Progenitor cell of endocrine pancreas (in vitro differentiated cells): ENCODE data around the gene FAM163A. TPM values are rescaled to one million over a fixed set of nuclear protein-coding genes. Genes with fewer than 3 reads are reported as not detected.
"Not testable (repeated sequence)": the region's sequence is repeated elsewhere in the genome, so short reads cannot be mapped to it uniquely, and the experiment has no call there.

ENCODE experiments used
- DNase-seq: peaks from one replicate; pipeline ENCODE4 v3.0.0; 2021; ENCODE audit warnings: low spot score; ENCODE audit not compliant: unreplicated experiment
- H3K27ac Mint-ChIP-seq: 2 replicates; pipeline ENCODE4 v1.8.0; 2021; ENCODE audit warnings: mild to moderate bottlenecking, moderate library complexity, mixed read lengths
- H3K27me3 Mint-ChIP-seq: 2 replicates; pipeline ENCODE4 v1.8.0; 2021; ENCODE audit warnings: mixed read lengths
- H3K36me3 Mint-ChIP-seq: 2 replicates; pipeline ENCODE4 v1.8.0; 2022; ENCODE audit warnings: mixed read lengths; ENCODE audit not compliant: insufficient read depth
- H3K4me1 Mint-ChIP-seq: 2 replicates; pipeline ENCODE4 v1.8.0; 2021; ENCODE audit warnings: low read depth, mixed read lengths
- H3K4me3 Mint-ChIP-seq: 2 replicates; pipeline ENCODE4 v1.8.0; 2021; ENCODE audit warnings: low read depth, mild to moderate bottlenecking, moderate library complexity, mixed read lengths
- H3K9me3 Mint-ChIP-seq: 2 replicates; pipeline ENCODE4 v1.8.0; 2021; ENCODE audit warnings: low read depth, mixed read lengths
- CTCF ChIP-seq: fragments of 200-600 bp; sonication (generic); IDR thresholded peaks from one replicate; pipeline ENCODE4 v1.5.0; 2021; ENCODE audit warnings: antibody characterized with exemption, mild to moderate bottlenecking; ENCODE audit not compliant: unreplicated experiment
- total RNA-seq: library from RNA; stranded (reverse); gene quantifications from 2 replicates; pipeline ENCODE4 v1.2.1, GENCODE V29; 2021

The FAM163A gene
- total RNA-seq, 1 donor from 2014 or later, result 1.1 TPM

GRCh38 chr1:179798213-179798863 lies 55.2 kb downstream of the FAM163A start:
- Mint-ChIP-seq H3K4me3 (no peak overlapping the region), H3K27ac (no peak overlapping the region)
- no peak for TF ChIP-seq CTCF

GRCh38 chr1:179798864-179799516 lies 55.9 kb downstream of the FAM163A start:
- Mint-ChIP-seq H3K27ac (no peak overlapping the region), H3K9me3 (no peaks in the 10 kb centered on the region), H3K4me1 (peaks cover 6% of the 10 kb centered on the region), H3K4me3 (no peak overlapping the region), H3K36me3 (no peaks in the 10 kb centered on the region), H3K27me3 (peaks cover 9% of the 10 kb centered on the region)
- TF ChIP-seq CTCF, result no peak
- no peak for DNase-seq

More at GRCh38 chr1:179798213-179798863, 55.2 kb downstream of the FAM163A start:
- H3K9me3 Mint-ChIP-seq, result no peaks in the 10 kb centered on the region
- H3K36me3 Mint-ChIP-seq, result no peaks in the 10 kb centered on the region
- H3K4me1 Mint-ChIP-seq, result peaks cover 6% of the 10 kb centered on the region
- H3K27me3 Mint-ChIP-seq, result peaks cover 9% of the 10 kb centered on the region
- DNase-seq, result no peak

GRCh38 chr1:179800481-179800880 lies 57.4 kb downstream of the FAM163A start:
- Mint-ChIP-seq H3K27me3 (peaks cover 9% of the 10 kb centered on the region), H3K4me1 (peaks cover 2% of the 10 kb centered on the region), H3K27ac (no peak overlapping the region), H3K9me3 (no peaks in the 10 kb centered on the region), H3K4me3 (no peak overlapping the region), H3K36me3 (no peaks in the 10 kb centered on the region)
- DNase-seq, result no peak
- TF ChIP-seq CTCF, result no peak

GRCh38 chr1:179803104-179803503 lies 60.0 kb downstream of the FAM163A start:
- H3K36me3 Mint-ChIP-seq, result no peaks in the 10 kb centered on the region
- H3K4me3 Mint-ChIP-seq, result no peak overlapping the region
- no peak for TF ChIP-seq CTCF
- H3K9me3 Mint-ChIP-seq, result no peaks in the 10 kb centered on the region
- no peak overlapping the region for H3K27ac Mint-ChIP-seq
- no peak for DNase-seq
- peaks cover 9% of the 10 kb centered on the region for H3K4me1 Mint-ChIP-seq
- peaks cover 11% of the 10 kb centered on the region for H3K27me3 Mint-ChIP-seq

GRCh38 chr1:179803918-179804317 lies 60.8 kb downstream of the FAM163A start:
- Mint-ChIP-seq H3K27me3 (peaks cover 11% of the 10 kb centered on the region), H3K27ac (no peak overlapping the region), H3K4me3 (no peak overlapping the region), H3K9me3 (no peaks in the 10 kb centered on the region), H3K4me1 (peaks cover 12% of the 10 kb centered on the region), H3K36me3 (no peaks in the 10 kb centered on the region)
- no peak for TF ChIP-seq CTCF
- no peak for DNase-seq

GRCh38 chr1:179804417-179804816 lies 61.3 kb downstream of the FAM163A start:
- H3K9me3 Mint-ChIP-seq, H3K36me3 Mint-ChIP-seq, H3K27ac Mint-ChIP-seq, DNase-seq, H3K4me3 Mint-ChIP-seq: not testable (repeated sequence)
- Mint-ChIP-seq H3K27me3 (peaks cover 11% of the 10 kb centered on the region), H3K4me1 (peaks cover 12% of the 10 kb centered on the region)
